Activated effector memory CD4-positive, alpha-beta T cell treated with anti-CD3 and anti-CD28 coated beads, Interleukin-2, amount 50 U/mL, for 16 hours (primary cell): ENCODE results near the gene PIP5K1C.
A peak's percentile ranks its signal among the peaks of the same experiment; 100 is the strongest.

Experiments used
- DNase-seq: peaks from one replicate; pipeline ENCODE4 v3.0.0-alpha.2; 2020

The PIP5K1C gene

GRCh38 chr19:3622224-3622623 is 78.0 kb downstream of the PIP5K1C start:
- DNase-seq: no peak

- DNase-seq: no peak
Observed at GRCh38 chr19:3621689-3622088, 78.6 kb downstream of the PIP5K1C start.

- DNase-seq: no peak
Observed at GRCh38 chr19:3620817-3621547, 79.3 kb downstream of the PIP5K1C start.

GRCh38 chr19:3620145-3620816 is 80.0 kb downstream of the PIP5K1C start:
- no peak for DNase-seq

GRCh38 chr19:3619631-3620012 is 80.6 kb downstream of the PIP5K1C start:
- no peak for DNase-seq

GRCh38 chr19:3618811-3619630 is 81.2 kb downstream of the PIP5K1C start:
- no peak for DNase-seq

GRCh38 chr19:3618144-3618810 is 82.0 kb downstream of the PIP5K1C start:
- peak; percentile 84 for DNase-seq

GRCh38 chr19:3617463-3617862 is 82.8 kb downstream of the PIP5K1C start:
- DNase-seq: no peak

- no peak for DNase-seq
Observed at GRCh38 chr19:3615524-3616135, 84.6 kb downstream of the PIP5K1C start.

- no peak for DNase-seq
Observed at GRCh38 chr19:3614858-3615505, 85.3 kb downstream of the PIP5K1C start.

- no peak for DNase-seq
Observed at GRCh38 chr19:3613818-3614661, 86.2 kb downstream of the PIP5K1C start.

- no peak for DNase-seq
Observed at GRCh38 chr19:3612901-3613741, 87.1 kb downstream of the PIP5K1C start.

GRCh38 chr19:3612330-3612729 is 87.9 kb downstream of the PIP5K1C start:
- DNase-seq: no peak

GRCh38 chr19:3611841-3612240 is 88.4 kb downstream of the PIP5K1C start:
- no peak for DNase-seq

GRCh38 chr19:3610745-3611717 is 89.2 kb downstream of the PIP5K1C start:
- no peak for DNase-seq

GRCh38 chr19:3609779-3610719 is 90.2 kb downstream of the PIP5K1C start:
- DNase-seq: no peak

GRCh38 chr19:3608750-3609322 is 91.4 kb downstream of the PIP5K1C start:
- no peak for DNase-seq
